Bronchial epithelial cell (primary cell): ENCODE measurements around the gene GLG1. TPM values are rescaled to one million over a fixed set of nuclear protein-coding genes. Genes with fewer than 3 reads are reported as not detected.

ENCODE experiments used
- DNase-seq: peaks from one replicate; pipeline ENCODE4 v3.0.0-alpha.2; 2010; ENCODE audit warnings: low read depth
- FAIRE-seq: peaks from 2 replicates; lab custom pipeline; 2011; peaks lifted over from hg19 to GRCh38; lab: Jason Lieb, UNC
- H3K27me3 ChIP-seq: 2 replicates; pipeline ENCODE4 v1.5.1; 2011; ENCODE audit warnings: low read length; ENCODE audit not compliant: control insufficient read depth, insufficient read depth
- H3K36me3 ChIP-seq: 2 replicates; pipeline ENCODE4 v1.5.1; 2011; ENCODE audit warnings: low read length; ENCODE audit not compliant: control insufficient read depth, insufficient read depth
- H3K4me3 ChIP-seq: 2 replicates; pipeline ENCODE4 v1.5.1; 2011; ENCODE audit warnings: mild to moderate bottlenecking, low read depth, low read length, control low read depth
- total RNA-seq: library from RNA; depleted of rRNA; stranded (reverse); fragments of >200 nt; gene quantifications from 2 replicates; pipeline ENCODE4 v1.2.1, GENCODE V29; 2014
- TF ChIP-seq, protein P1 (sequence below): IDR thresholded peaks from 2 replicates; pipeline ENCODE4 v1.5.1; 2011; ENCODE audit warnings: mild to moderate bottlenecking, moderate library complexity, low read length, control low read depth, inconsistent platforms; ENCODE audit not compliant: insufficient read depth, severe bottlenecking

Gene GLG1
- total RNA-seq, 1 donor from 2014 or later: 65.0 TPM

DNA sequence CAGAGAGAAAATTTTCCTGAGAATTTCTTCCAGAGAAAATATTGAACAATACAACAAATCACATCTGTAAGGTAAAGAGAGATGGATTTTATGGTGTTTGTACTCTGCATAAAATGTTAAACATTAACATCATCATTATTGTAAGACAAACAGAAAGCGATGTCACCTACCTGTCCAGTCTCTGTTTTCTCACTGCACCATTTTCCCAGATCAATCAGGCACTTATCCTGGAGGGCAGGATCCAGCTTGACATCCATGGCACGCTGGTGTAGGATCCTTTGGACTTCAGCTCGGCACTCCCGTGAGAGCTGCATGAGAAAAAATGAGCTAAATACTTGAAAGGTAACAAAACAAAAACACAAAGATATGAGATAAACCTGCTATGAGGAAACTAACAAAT lies 129.7 kb downstream of the GLG1 start:
- no peak for FAIRE-seq
- no peak for DNase-seq
- Histone ChIP-seq H3K27me3 (no peaks in the 10 kb centered on the region), H3K4me3 (no peak overlapping the region), H3K36me3 (peaks cover 11% of the 10 kb centered on the region)
- TF ChIP-seq, protein P1, sequence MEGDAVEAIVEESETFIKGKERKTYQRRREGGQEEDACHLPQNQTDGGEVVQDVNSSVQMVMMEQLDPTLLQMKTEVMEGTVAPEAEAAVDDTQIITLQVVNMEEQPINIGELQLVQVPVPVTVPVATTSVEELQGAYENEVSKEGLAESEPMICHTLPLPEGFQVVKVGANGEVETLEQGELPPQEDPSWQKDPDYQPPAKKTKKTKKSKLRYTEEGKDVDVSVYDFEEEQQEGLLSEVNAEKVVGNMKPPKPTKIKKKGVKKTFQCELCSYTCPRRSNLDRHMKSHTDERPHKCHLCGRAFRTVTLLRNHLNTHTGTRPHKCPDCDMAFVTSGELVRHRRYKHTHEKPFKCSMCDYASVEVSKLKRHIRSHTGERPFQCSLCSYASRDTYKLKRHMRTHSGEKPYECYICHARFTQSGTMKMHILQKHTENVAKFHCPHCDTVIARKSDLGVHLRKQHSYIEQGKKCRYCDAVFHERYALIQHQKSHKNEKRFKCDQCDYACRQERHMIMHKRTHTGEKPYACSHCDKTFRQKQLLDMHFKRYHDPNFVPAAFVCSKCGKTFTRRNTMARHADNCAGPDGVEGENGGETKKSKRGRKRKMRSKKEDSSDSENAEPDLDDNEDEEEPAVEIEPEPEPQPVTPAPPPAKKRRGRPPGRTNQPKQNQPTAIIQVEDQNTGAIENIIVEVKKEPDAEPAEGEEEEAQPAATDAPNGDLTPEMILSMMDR: no peak

DNA sequence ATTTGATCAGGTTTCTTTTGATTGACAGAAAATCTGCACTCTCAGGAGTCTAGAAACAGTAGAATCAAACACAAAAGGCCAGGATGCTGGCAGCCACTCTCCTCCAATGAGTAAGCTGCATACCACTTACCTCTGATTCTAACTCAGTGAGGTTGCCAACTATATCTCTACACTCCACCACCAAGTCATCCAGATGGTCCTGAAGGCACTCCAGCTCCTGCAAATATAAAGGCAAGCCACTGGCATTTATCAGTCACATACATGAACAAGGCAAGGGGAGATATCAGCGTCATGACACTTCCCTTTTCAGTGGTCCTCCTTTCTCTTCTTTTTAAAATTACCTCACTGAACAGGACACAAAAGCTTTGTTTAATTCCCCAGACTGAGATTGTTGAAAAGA lies 132.5 kb downstream of the GLG1 start:
- FAIRE-seq: no peak
- TF ChIP-seq, protein P1: no peak
- Histone ChIP-seq H3K36me3 (peaks cover 14% of the 10 kb centered on the region), H3K4me3 (no peak overlapping the region), H3K27me3 (no peaks in the 10 kb centered on the region)
- no peak for DNase-seq

DNA sequence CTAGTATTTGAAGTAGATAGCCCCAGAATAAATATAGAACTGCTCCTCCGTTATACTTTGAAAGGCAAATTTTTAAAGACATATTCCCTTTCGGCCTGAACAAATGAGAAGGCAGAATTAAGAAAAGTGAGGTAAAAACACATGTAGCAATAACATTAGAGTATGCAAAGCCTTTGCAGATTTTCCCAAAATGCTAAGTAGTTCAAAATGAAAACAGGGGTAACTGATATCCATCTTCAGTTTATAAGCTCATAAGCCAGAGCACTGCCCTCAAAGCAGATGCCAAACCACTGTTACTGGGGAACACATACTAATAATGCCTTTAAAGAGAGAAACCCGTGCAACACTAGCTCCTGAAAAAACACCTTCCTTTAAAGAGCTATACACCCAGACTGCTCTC lies 134.4 kb downstream of the GLG1 start:
- FAIRE-seq: no peak
- H3K27me3 ChIP-seq: no peaks in the 10 kb centered on the region
- TF ChIP-seq, protein P1: no peak
- peaks cover 19% of the 10 kb centered on the region for H3K36me3 ChIP-seq
- H3K4me3 ChIP-seq: no peak overlapping the region
- no peak for DNase-seq

DNA sequence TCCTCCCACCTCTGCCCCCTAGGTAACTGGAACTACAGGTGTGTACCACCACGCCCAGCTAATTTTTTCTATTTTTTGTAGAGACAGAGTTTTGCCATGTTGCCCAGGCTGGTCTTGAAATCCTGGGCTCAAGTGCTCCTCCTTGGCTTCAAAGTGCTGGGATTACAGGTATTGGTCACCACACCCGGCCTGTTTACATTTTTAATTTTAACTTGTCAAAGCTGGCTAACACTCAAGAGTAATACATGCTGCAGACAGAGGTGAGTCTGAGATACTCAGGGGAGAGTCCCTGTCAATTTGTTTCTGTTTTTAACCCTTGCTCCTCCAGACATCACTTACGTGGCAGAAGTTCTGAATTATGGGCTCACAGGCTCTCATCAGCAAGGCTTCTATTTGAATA lies 134.9 kb downstream of the GLG1 start:
- TF ChIP-seq, protein P1: no peak
- Histone ChIP-seq H3K4me3 (no peak overlapping the region), H3K36me3 (peaks cover 20% of the 10 kb centered on the region), H3K27me3 (no peaks in the 10 kb centered on the region)
- DNase-seq: no peak
- no peak for FAIRE-seq

DNA sequence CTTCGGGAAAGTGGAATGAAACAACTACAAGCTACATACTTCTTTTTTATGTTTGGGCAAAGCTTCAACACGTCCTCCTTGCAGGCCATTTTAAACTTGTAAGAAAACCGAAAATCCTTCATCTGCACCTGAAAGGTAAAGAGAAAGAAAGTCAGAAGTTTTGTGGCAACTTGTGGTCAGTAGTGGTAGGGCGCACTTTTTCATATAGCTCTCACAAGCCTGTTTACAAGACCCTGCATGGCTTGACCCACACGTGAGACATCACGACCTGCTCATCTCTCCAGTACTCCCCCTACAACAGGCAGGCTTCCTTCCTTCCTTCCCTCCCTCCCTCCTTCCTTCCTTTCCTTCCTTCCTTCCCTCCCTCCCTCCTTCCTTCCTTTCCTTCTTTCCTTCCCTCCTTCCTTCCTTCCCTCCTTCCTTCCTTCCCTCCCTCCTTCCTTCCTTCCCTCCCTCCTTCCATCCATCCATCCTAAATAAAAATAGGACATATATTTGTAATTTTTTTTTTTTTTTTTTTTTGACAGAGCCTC lies 136.9 kb downstream of the GLG1 start:
- Histone ChIP-seq H3K36me3 (peaks cover 20% of the 10 kb centered on the region), H3K27me3 (no peaks in the 10 kb centered on the region), H3K4me3 (no peak overlapping the region)
- TF ChIP-seq, protein P1: no peak
- no peak for FAIRE-seq
- no peak for DNase-seq
